ENCODE data around the gene MOB1A.

The MOB1A gene

DNA sequence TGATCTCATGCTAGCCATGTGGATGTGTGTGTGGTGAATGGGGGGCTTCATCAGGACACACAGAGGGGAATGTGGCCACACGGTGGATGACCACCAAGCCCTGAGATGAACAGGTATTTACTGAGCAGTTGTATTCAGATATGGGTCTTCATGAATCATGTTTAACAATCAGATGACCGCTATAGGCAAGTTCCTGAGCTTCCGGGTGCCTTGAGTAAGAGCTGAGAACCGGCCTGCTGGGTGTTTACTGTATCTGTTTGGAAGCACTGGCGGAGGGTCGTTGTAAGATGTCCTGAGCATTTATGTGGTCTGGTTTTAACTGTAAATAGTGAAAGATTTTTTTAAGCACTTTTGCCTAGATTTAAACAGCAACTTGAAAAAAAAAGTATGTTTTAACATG is 74.9 kb downstream of the MOB1A start:
- DNase-seq (ENCODE audit: low spot score): no peak
